Cerebellar cortex (tissue), 1 donor: ENCODE measurements around the gene CYTH4.

Experiments used
- DNase-seq: peaks from one replicate; pipeline ENCODE4 v3.0.0-alpha.2; 2015; ENCODE audit warnings: low spot score

CYTH4 gene

DNA sequence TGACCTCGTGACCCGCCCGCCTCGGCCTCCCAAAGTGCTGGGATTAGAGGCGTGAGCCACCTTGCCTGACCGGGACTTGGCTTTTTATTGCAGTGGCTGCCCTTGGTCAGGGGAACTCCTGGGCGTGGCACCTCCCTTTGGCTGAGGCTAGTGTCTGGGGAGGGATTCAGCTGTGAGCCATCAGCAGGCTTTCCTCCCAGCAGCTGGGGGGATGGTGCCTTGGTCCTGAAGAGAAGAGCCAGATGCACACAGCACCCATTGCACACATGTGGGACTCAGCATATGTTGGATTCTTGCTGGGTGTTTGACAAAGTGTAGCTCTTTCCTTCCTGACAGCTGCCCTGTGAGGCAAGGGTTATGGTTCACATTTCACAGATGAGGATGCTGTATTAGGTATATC lies 8.4 kb downstream of the CYTH4 start:
- DNase-seq = no peak

DNA sequence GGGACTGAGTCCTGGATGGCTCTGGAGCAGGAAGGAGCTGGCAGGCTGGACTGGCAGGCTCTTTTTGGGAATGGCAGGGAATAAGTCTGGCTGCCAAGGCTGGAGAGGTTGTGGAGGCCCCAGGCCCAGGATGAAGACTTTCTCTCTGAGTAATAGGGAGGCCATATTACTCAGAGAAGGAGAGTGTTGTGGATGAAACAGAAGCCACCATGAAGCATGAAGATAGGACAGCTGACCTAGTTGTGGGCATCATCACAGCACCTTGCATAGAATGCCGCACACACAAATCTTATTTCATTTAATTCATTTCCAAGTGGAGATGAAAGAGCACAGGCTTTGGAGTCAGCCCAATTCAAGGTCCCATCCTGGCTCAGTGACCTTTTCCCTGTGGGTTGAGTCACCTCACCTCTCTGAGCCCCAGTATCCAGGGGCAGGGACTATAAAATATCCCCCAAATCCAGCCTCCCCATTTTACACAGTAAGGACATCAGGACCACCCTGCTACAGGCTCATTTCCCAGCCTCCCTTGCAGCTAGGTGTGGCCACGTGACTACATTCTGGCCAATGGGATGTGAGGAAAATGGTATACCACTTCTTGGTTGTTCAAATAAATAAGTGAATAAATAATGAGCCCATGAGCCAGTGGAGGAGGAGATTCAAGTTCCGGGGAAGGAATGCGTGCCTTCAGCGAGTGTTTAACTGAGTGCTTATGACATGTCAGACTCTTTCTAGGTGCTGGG lies 9.4 kb downstream of the CYTH4 start:
- no peak for DNase-seq

DNA sequence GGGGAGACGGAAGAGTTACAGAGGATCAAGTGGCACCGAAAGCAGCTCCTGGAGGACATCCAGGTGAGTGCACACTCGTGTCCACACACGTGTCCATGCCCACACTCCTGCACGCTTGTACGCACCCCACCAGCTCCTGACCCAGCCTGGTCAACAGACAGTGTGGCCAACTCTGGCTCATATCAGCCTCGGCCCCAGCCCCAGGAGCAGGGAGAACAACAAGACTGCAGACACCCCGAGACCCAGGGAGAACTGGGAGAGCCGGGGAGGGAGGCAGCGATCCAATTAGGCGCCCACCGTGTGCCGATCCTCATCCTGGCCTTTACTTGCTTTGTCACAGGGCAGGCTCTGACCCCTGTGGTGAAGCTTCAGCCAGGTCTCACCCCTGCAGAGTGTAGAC lies 10.3 kb downstream of the CYTH4 start:
- DNase-seq = no peak

DNA sequence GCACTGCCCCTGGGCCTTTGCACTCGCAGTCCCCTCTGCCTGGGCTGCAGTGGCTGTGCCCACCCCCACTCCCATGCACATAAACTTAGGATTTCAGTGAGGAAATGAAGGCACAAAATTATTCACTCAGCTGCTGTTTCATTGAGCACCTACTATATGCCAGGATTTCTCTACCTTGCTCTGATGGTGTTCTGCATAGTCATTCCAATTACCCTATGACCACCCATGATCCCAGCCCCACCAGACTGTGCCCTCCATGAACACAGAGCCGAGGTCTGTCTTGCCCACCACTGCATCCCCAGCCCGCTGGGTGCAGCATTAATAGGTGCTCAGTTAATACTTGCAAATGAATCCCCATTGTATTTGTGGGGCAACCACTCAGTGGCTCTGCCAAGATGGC lies 10.9 kb downstream of the CYTH4 start:
- no peak for DNase-seq

DNA sequence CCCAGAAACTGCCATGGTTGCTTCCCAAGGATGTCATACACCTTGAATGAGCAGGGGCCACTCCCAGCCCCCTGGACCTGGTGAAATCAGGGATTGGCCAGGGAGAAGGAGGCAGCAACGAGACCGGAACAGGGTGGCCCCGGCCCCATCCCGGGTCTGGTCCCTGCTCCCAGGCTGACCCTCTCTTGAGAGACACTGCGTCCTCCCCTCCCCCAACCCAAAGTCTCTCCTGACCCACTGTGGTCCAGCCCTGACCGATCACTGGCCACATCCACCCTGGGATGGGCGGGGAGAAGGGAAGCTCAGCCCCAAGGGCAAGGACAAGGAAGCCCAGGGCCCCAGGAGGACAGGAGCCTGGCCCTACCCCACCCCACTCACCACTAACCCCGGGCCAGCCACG lies 12.4 kb downstream of the CYTH4 start:
- no peak for DNase-seq

DNA sequence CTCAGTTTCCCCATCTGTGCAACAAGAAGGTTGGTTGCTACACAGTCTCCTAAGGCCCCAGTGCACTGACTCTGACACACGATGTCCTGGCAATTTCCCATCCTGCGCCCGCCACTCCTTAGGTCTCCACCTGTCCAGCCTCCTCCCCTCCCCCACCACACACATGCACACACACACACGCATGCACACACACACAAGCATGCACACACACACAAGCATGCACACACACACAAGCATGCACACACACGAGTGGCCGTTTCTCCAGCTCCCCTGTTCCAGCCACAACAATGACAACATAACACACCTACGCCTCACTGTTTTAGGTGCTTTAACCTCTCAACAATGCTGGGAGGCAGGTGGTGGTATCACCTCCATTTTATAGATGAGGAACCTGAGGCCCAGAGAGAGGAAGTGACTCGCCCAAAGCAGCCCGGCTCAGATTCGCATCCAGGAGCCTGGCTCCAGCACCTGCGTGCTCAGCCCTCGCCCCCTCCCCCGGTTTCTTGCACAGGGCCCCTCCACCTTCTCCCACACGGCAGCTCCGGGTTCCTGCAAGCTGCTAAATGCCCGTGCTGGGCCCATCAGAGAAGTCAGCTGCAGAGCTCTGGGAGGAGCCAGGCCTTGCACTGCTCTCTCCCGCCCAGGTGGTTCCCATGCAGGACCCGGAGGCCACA lies 13.0 kb downstream of the CYTH4 start:
- no peak for DNase-seq

DNA sequence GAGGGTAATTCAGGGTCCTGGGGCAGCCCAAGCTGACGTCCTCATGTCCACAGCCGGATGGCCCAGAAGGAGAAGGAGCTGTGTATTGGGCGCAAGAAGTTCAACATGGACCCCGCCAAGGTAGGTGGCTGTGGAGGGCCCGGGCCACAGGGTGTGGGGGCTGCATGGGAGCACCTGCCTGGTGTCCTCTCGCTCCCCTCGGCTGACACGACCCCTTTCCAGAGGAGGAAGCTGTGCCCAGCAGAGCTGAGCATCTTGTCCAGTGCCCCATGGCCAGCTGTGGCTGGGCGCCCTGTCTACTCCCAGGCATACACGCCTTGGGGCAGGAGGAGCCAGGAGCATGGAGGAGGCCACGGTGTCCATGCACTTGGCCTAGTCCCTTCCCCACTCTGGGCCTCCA lies 13.6 kb downstream of the CYTH4 start:
- no peak for DNase-seq

DNA sequence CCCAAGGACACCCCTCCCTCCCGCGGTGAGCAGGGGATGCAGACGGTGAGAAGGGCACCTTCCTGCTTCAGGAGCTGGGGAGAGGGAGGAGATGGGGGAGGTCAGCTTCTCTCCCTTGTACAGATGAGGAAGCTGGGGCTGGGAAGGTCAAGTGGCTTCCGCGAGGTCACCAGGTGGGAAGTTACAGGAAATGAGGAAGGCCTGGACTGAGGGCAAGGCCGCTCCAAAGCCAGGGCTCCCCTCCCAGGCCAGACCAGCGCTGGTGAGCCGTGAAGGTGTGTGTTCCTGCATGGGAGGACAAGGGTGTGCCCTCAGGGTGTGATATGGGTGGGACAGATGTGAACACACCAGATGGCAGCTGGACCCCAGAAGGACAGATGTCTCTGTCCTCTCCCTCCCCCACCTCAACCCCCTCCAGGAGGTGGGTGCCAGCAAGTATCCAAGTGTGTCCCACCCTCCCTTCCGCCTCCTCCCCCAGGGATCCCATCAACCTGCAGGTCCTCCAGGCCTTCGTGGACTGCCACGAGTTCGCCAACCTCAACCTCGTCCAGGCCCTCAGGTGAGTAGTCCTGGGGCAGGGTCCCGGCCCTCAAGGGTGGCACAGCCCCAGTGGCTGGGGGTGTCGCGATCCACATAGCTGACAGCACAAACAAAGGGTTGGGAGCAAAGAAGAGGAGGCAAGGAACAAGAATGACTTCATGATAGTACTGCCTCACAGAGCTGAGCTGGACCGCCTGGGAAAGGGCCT lies 16.6 kb downstream of the CYTH4 start:
- DNase-seq = no peak

DNA sequence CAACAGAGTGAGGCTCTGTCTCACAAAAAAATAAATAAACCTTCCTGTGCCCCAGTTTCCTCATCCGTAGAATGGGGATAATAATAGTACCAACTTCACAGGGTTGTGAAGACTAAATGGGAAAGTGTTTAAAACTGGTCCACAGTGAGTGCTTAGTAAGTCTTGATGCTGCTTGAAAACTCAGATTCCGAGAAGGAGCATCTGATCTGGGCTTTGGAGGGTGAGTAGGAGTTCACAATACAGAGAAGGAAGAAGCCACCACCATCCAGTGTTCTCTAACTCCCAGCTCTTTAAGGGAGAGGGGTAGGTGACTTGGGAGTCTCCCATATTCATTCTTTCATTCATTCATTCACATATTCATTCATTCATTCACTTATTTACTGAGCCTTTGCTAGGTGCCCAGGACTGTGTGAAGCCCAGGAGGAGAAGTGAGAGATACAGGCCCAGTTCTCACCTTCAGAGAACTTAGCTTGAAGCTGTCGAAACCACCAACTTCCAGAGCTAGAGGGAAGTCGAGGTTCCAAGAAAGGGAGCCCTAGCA lies 17.7 kb downstream of the CYTH4 start:
- DNase-seq = no peak

DNA sequence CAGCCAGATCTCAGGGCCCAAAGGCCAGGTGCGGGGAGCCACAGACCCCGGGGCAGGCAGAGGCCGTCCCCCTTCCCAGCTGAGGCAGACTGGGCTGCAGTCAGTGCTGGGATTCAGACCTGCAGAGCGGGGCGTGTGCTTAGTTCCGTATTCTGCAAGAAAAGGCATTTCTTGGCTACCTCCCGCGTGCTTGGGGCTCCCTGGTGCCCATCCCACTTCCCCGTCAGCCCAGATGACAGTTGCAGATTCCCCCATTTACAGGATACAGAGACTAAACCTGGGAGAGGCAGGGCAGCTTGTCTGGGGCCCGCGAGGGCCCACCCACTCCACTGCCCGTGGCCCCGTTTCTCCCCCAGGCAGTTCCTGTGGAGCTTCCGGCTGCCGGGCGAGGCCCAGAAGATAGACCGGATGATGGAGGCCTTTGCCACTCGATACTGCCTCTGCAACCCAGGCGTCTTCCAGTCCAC lies 18.3 kb downstream of the CYTH4 start:
- DNase-seq = no peak

DNA sequence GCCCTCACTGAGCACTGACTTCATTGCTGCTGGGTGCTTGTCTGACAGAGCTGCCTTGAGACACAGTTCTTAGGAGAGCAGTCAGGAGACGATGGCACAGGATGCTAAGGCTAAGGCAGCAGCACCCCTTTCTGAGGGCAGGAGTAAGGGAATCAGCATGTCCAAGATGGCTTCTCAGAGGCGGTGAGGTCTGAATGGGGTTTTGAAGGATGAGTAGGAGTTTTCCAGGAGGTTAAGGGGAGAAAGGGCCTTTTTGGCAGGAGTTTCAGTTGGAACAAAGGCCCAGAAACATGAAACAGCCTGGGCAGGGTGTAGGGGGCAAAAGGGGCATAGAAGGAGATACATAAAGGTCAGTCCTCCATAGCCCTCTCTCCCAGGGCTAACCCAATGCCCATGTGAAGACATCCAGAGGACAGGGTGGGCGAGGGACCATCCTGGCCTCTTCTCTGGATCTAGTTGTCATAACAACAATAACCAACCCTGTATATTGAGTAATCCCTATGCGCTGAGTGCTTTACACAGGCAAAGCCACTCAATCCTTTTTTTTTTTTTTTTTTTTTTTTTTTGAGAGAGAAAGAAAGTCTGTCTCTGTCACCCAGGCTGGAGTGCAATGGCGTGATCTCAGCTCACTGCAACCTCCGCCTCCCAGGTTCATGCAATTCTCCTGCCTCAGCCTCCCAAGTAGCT lies 19.0 kb downstream of the CYTH4 start:
- no peak for DNase-seq

DNA sequence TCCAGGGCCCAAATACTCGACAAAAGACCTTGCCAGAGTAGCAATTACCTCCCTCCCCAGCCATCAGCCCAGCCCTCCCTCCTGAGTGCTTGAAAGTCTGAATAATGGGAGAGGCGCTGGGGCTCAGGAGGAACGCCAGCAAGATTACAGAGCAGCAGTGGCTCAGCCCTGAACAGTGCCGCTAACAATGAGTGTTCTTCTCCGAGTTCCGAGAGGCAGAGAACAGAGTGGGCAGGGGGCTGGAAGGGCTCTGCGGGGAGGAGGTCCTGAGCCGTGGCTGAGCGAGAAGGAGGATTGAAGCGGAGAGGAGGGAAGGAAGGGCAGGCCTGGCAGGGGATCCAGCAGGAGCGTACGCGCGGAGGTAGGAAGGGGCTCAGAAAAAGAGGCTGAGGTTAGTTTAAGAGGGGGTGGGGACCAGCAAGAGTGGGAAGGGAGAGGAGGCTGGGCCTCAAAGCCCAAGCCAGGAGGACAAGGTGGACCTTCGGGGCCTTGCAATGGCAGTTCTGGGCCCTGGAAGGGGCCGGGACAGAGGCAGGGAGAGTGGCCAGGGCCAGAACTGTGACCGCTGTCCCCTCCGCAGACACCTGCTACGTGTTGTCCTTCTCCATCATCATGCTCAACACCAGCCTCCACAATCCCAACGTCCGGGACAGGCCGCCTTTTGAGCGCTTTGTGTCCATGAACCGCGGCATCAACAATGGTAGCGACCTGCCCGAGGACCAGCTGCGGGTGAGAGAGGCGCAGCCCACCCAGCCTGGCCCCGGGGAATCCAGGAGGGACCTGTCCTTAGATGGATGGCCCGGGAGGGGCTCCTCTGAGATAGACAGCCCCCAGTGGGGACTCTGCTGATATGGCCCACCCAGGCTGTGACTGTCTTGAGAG lies 20.6 kb downstream of the CYTH4 start:
- DNase-seq = no peak

DNA sequence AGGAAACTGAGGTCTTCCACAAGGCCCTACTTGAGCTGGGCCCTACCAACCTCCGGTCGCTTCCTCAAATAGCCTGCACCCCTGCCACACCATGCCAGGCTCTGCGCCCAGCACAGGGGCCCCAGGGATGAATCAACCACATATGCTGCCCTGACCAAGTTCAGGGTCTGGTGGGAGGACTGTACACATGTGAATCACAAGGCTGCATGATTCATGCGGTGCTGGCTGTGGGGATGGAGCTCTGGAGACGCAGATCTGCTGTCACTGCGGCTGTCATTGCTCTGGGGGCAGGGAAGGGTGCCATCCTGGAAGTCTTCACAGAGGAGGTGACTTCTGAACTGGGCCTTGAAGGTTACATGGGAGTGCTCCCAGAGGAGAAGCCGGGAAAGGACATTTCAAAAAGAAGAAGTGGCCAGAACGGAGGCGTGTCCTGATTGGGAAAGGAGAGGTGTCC lies 21.5 kb downstream of the CYTH4 start:
- DNase-seq = no peak

DNA sequence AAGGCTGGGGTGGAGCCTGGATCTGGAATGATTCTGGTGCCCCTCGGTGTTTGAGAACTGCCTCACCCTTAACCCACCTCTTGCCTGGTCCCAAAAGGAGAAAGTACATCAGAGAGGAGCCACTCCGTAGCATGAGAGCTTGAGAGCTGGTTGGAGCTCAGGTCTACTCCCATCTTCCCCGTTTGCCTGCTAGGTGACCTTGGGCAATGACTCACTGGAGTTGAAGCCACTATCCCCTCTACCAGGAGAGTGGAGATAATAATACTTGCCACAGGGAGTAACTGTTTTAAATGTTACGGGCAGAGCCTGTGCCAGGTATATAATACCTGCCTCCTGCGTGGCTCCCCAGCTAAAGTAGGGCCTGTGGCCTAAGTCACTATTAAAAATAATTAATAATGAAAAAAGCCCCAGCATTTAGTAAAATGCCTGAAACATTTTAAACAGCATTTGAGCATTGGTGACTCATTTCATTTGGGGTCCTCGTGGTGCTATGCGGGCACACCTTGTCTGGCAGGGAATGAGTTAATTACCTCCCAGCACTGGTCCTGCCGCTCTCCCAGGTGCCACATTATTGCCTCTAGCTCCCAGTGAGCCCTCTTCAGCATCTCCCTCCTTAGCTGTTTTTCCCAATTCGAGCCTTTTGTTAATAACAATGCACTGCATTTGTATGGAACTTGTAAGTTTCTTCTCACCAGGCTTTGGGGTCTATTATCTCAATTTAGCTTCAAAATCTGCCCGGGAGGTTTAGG lies 22.5 kb downstream of the CYTH4 start:
- DNase-seq = no peak

DNA sequence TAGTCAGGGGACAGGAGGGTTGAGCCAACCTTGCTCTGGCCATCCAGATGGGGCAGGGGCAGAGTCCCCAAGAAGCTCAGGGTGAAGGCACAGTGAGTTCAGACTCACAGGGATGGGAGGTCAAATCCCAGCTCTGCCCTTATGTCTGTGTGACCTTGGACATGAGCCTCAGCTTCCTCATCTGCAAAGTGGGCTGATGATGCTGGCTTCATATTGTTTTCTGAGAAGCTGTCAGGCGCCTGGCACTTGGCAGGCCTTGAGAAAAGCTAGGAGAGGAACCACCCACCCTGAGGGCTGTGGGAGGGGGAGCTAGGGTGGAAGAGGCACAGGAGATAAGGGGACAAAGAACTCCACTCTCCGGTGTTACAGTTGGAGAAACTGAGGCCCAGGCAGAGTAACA lies 23.6 kb downstream of the CYTH4 start:
- DNase-seq = no peak

DNA sequence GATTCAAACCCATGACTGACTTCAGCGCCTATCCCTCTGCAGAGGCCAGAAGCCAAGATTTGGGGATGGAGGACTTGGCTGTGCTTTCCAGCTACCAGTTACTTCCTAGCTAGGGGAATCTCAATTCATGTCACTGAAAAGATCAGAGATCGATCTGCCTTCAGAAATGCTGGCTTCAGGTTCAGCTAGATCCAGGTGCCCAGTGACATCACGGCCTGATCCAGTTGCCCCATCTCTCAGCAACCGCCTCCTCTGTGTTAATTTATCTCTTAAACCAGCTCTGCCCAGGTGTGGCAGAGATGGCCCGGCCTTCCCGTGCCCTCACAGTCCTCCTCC lies 24.2 kb downstream of the CYTH4 start:
- DNase-seq = no peak

DNA sequence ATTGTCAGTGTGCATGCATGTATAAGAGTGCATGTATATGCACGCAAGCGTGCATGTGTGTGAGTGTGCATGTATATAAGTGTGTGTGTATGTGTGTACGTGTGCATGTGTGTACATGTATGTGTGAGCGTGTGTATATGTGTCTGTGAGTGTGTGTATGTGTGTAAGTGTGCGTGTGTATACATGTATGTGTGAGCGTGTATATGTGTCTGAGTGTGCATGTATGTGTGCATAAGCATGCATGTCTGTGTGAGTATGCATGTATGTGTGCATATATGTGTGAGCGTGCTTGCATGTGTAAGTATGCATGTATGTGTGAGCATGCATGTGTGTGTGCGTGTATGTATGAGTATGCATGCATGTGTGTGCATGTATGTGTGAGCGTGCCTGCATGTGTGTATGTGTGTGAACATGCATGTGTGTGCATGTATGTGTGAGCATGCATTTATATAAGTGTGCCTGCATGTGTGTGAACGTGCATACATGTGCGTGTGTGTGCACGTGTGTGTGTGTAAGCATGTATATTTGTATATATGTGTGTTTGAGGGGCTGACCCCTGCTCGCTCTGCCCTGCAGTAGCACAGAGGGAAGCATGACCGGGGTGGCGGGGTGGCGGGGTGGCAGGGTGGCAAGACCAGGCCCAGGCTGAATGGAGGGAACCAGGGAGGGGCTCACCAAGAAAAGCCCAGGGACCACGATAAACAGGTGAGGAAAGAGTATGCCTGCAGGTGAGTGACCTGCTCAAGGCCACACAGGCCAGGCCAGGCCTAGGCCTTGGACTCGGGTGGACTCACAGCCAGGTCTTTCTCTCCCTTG lies 26.3 kb downstream of the CYTH4 start:
- DNase-seq = no peak

DNA sequence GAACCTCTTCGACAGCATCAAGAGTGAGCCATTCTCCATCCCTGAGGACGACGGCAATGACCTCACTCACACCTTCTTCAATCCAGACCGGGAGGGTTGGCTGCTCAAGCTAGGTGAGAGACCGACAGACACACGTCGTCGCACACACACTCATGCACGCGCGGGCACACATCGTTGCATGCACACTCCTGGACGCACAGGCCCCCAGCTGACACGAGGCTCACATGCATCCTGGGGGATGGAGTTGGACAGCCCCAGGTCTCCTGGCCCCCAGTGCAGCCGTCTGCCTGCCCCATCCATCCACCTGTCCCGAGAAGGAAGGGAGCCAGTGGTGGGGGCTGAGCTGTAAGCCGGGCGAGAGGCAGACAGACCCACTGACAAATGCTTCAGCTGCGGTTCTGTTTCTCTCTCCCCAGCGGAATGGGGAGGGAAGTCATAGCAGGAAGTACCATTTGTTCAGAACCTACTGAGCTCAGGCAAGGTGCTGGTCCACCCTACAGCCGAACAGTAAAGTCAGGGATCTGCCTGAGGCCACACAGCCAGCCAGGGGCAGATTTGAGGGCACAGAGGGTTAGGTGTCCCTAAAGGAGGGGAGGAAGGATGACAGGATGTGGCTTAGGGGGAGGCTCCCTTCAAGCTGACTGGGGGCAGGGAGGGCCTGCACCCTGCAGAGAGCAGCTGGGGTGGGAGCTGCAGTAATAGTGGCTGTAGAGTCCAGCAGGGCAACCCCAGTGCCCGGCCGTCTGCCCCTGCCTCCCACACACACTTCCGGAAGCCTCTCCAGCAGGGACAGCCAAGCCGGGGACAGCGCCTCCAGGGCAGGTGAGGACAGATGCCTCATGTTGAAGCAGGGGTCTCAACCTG lies 27.1 kb downstream of the CYTH4 start:
- no peak for DNase-seq
